GM10266 (cell line): Measurements from ENCODE around the gene RDH16.
A peak's percentile ranks its signal among the peaks of the same experiment; 100 is the strongest.

Source experiments
- DNase-seq: peaks from one replicate; pipeline ENCODE4 v3.0.0; 2012; ENCODE audit errors: extremely low spot score
- TF ChIP-seq, protein P1 (sequence below): IDR thresholded peaks from 2 replicates; pipeline ENCODE4 v1.5.1; 2012; ENCODE audit warnings: mild to moderate bottlenecking, low read depth; ENCODE audit not compliant: control insufficient read depth, insufficient read depth; ENCODE audit errors: missing control alignments

Gene RDH16, protein sequence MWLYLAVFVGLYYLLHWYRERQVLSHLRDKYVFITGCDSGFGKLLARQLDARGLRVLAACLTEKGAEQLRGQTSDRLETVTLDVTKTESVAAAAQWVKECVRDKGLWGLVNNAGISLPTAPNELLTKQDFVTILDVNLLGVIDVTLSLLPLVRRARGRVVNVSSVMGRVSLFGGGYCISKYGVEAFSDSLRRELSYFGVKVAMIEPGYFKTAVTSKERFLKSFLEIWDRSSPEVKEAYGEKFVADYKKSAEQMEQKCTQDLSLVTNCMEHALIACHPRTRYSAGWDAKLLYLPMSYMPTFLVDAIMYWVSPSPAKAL

DNA sequence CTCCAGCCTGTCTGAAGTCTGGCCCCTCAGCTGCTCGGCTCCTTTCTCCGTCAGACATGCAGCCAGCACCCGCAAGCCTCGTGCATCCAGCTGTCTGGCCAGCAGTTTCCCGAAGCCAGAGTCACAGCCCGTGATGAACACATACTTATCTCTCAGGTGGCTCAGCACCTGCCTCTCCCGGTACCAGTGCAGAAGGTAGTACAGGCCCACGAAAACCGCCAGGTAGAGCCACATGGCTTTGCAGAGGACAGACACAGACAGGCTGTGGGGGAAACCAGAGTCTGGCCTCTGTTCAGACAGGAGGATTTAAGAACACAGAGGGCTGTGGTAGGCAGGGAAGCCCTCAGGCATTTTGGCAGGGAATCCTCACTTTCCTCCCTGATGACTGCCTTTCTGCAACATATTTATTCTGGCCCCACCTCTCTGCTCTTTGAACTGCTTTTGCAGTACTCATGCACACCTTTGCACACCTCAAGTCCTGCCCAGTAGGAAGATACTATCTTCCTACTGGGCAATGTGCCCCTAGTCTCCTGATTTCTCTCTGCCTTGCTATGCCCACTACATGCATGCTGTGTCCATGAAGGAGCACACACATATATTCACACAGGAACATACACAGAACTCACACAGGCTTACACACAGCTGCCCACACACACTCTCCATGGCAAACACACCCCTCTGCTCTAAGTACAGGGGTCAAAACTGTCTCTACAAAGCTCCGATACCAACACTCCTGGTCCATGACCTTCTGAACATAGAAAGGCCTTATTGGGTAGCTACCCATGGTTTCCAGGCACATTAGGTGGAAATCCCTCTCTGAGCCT, at the start of gene RDH16:
RDH16 (minus strand) TSS at position 380 of the 824 bp plus-strand sequence; CDS start at position 234, 146 bp downstream.
- TF ChIP-seq, protein P1, sequence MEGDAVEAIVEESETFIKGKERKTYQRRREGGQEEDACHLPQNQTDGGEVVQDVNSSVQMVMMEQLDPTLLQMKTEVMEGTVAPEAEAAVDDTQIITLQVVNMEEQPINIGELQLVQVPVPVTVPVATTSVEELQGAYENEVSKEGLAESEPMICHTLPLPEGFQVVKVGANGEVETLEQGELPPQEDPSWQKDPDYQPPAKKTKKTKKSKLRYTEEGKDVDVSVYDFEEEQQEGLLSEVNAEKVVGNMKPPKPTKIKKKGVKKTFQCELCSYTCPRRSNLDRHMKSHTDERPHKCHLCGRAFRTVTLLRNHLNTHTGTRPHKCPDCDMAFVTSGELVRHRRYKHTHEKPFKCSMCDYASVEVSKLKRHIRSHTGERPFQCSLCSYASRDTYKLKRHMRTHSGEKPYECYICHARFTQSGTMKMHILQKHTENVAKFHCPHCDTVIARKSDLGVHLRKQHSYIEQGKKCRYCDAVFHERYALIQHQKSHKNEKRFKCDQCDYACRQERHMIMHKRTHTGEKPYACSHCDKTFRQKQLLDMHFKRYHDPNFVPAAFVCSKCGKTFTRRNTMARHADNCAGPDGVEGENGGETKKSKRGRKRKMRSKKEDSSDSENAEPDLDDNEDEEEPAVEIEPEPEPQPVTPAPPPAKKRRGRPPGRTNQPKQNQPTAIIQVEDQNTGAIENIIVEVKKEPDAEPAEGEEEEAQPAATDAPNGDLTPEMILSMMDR: no peak
- DNase-seq: peak; percentile 2

DNA sequence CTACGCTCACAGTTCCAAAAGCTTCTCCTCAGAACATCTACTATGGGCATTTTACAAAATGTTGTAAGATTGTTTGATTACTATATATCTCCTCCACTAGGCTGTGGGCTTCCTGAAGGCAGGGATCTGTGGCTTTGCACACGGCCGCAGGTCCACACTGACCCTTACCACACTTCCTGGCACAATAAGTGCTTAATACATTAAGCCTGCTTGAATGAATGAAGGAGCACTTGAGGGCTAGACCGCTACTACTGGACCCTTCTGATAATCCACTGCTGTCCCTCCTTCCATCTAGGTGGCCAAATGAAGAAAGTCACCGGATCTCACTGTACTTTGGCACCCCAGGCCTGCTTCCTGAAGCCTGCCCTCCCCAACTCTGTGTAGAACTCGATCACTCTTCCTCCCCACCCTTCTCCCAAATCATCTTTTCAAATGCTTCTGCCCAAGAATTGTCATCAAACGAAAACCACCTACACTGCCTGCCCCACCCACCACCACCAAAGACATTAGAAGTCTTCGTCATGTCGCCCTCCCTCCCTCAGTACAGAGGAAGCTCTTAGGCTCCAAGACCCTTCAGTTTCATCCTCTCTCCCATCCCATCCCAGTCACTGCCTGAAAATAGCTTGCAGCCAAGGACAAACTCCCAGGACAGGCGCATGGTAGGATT, 49.5 kb upstream of the RDH16 start:
- no peak for DNase-seq
- TF ChIP-seq, protein P1: no peak

DNA sequence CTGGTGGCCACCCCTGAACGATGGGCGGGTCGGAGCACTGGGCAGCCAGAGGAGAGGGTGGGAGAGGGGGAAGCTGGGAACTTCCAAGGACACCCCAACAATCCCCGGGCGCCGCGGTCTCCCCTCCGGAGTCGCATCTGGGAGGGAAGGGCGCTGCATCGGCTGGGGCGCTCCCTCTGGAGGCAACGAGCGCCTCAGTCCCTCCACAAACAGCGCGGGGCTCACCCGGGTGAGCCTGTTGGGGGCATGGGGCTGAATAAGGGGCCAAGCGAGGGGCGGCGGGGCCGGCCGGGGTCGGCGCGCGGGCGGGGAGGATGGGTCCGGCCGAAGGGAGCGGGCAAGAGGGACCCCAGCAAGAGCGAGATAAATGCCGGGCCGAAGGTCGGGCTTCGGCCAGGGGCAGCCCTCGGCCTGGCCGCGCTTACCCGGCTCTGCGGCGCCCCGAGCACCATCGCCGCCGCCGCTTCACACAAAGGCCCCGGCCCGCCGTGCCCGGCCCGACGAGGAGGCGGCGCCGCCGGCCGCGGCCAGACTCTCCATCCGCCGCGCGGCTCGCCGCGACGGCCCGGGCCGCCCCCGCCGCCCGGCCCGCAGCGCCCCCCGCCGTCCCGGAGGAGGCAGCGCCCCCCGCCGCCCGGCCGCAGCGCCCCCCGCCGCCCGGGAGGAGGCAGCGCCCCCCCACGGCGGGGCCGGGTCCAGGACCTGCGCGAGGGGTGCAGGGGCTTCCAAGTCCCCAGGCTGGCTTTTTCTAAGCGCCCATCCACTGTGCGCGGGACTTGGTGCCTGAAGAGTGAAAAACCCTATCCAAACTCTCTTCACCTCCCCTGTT, 48.8 kb upstream of the RDH16 start, which contains the start of gene ZBTB39:
ZBTB39 (minus strand) TSS at position 567 of the 829 bp plus-strand sequence. CDS start 1,629 bp downstream, outside the sequence.
- DNase-seq: peak; percentile 95
- TF ChIP-seq, protein P1: peak; percentile 72

DNA sequence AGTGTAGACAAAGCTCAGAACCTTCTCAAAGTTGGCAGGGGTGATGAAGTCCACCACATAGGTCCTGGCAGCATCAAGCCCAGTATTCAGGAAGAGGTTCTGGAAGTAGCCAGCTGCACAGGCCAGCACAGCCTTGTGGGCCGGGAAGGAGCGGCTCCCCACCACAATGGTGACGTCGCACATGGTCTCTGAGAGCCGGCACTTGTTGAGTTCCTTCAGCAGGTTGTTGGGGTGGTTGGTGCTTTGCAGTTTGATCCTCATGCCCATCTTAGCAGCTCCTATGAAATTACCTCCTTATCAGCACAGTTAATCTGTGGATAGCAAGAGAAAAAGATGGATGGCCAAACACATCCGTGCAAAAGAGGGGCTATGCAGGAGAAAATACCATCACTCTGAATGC, 47.2 kb upstream of the RDH16 start:
- TF ChIP-seq, protein P1: no peak
- no peak for DNase-seq

DNA sequence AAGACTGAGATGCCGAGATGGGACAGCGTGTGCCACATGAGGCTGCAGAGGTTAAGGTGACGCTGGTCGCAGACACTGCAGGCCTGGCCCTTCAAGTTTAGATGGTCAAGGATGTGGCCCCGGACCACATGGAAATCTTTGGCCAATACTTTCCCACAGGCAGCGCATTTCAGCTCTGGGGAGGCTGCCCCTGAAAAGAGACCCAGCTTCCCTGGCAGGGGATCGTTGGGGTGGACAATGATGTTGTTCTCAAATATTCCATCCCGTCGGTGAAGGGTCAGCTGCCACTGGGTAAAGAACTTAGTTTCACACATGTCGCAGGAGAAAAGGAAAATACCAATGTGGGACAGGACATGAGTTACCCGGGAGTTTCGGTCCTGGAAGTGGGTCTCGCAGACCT, 46.0 kb upstream of the RDH16 start:
- TF ChIP-seq, protein P1: no peak
- DNase-seq: no peak

DNA sequence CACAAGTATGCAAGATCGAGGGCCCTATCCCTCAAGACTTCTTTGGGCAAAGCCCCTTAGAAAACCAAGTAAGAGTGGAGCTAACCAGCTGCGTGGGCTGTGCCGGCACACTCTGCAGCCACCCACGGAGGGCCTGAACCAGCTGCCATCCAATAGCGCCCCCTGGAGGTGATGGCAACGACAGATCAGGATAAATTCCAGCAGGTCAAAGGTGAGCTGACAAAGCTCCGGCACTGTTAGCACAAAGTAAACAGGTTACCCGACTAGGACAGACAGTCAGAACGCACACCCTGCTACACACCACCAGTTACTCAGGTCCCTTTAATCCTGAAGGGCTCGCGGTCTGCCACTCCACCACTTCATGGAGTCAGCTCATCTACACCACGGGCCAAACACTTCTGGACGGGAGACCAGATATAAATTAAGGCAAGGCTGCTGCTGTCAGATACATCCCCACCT, 44.1 kb upstream of the RDH16 start:
- peak; percentile 70 for DNase-seq
- TF ChIP-seq, protein P1: peak; percentile 84
